Upper lobe of left lung (tissue), 6 donors: Measurements from ENCODE around the gene KCNJ6. TPM values are rescaled to one million over a fixed set of nuclear protein-coding genes. Genes with fewer than 3 reads are reported as not detected.

ENCODE experiments used
- ATAC-seq, 2 donors: fragments of 200-7000 bp; cut with Tn5 transposase; one replicate each; pipeline ENCODE4 v1.9.1; 2022; ENCODE audit warnings: mild to moderate bottlenecking in 2 of 2, moderate library complexity in 2 of 2; ENCODE audit not compliant: low FRiP score in 2 of 2
- DNase-seq, 2 donors: peaks; one replicate each; pipeline ENCODE4 v3.0.0-alpha.2; 2019 to 2020
- H3K27ac ChIP-seq, 4 donors: fragments of 200-600 bp; sonication (generic); one replicate each; pipeline ENCODE4 v1.5.1; 2016 to 2019
- H3K27me3 ChIP-seq, 4 donors: fragments of 200-600 bp; sonication (generic); one replicate each; pipeline ENCODE4 v1.5.1; 2017 to 2019
- H3K36me3 ChIP-seq, 4 donors: fragments of 200-600 bp; sonication (generic); one replicate each; pipeline ENCODE4 v1.5.1; 2016 to 2019
- H3K4me1 ChIP-seq, 4 donors: fragments of 200-600 bp; sonication (generic); one replicate each; pipeline ENCODE4 v1.5.1; 2018 to 2019
- H3K4me3 ChIP-seq, 4 donors: fragments of 200-600 bp; sonication (generic); one replicate each; pipeline ENCODE4 v1.5.1; 2017 to 2019; ENCODE audit warnings: mild to moderate bottlenecking in 2 of 4, moderate library complexity in 1 of 4
- H3K9me3 ChIP-seq, 4 donors: fragments of 200-600 bp; sonication (generic); one replicate each; pipeline ENCODE4 v1.5.1; 2018 to 2019
- CTCF ChIP-seq, 6 experiments: fragments of 450-650 bp in 4 of 6; fragments of 200-600 bp in 2 of 6; sonication (generic) in 2 of 6; IDR thresholded peaks; one replicate each; pipeline ENCODE4 v1.5.1; 2016 to 2019; ENCODE audit warnings: antibody characterized with exemption in 6 of 6
- EP300 ChIP-seq, 4 donors: sonication (generic); formaldehyde crosslinking; IDR thresholded peaks; one replicate each; pipeline ENCODE4 v1.5.1; 2017; ENCODE audit warnings: antibody characterized with exemption in 4 of 4, control low read depth in 2 of 4
- POLR2A ChIP-seq, 4 donors: fragments of 450-650 bp; IDR thresholded peaks; one replicate each; pipeline ENCODE4 v1.5.1; 2016 to 2017; ENCODE audit warnings: antibody characterized with exemption in 4 of 4, mild to moderate bottlenecking in 2 of 4
- POLR2AphosphoS5 ChIP-seq, 2 donors: sonication (generic); formaldehyde crosslinking; IDR thresholded peaks; one replicate each; pipeline ENCODE4 v1.5.1; 2017; ENCODE audit warnings: antibody characterized with exemption in 2 of 2
- WGBS, 2 donors: methylation state at CpG; one replicate each; pipeline ENCODE4 v1.1.5; 2017 to 2018; 5-methylcytosine and 5-hydroxymethylcytosine counted together
- total RNA-seq, 6 donors: library from RNA; depleted of rRNA in 4 of 6; stranded (reverse); fragments of >200 nt in 4 of 6; gene quantifications; one replicate each; pipeline versions ENCODE4 v1.1.0 to v1.2.1, GENCODE V29; 2016 to 2021
- donor health status: DM: no; HTN: no; CAD: no; lungs with moderate emphysema.
- donor health status: DM: no; HTN: yes; CAD: no; lungs with severe emphysema.

The KCNJ6 gene
- total RNA-seq, 6 donors from 2014 or later = 0.06 to 0.15 TPM; not detected in 4

- Histone ChIP-seq H3K27ac (peak overlapping the region in 1 of 4 donors; percentile 27), H3K27me3 (no peaks in the 10 kb centered on the region), H3K4me3 (no peak overlapping the region), H3K9me3 (no peaks in the 10 kb centered on the region), H3K36me3 (no peaks in the 10 kb centered on the region), H3K4me1 (peaks cover 0 to 14% (median 7%) of the 10 kb centered on the region in 4 donors)
- DNase-seq (no peak), ATAC-seq (no peak)
- TF ChIP-seq POLR2AphosphoS5 (IDR thresholded peaks at IDR 0.05) = no peak
- no peak for TF ChIP-seq POLR2A (IDR thresholded peaks at IDR 0.05)
- no peak for TF ChIP-seq EP300 (IDR thresholded peaks at IDR 0.05)
- no peak for TF ChIP-seq CTCF (IDR thresholded peaks at IDR 0.05)
- 34 to 48% methylated on average over 15 to 23 of the region's 24 CpGs for WGBS, 2 donors
Observed at GRCh38 chr21:37710546-37711285, 205.5 kb downstream of the KCNJ6 start.

GRCh38 chr21:37704751-37705150, 211.5 kb downstream of the KCNJ6 start:
- H3K27me3 ChIP-seq = no peaks in the 10 kb centered on the region
- TF ChIP-seq CTCF (IDR thresholded peaks at IDR 0.05) = no peak
- TF ChIP-seq POLR2AphosphoS5 (IDR thresholded peaks at IDR 0.05) = no peak
- no peak for TF ChIP-seq POLR2A (IDR thresholded peaks at IDR 0.05)
- TF ChIP-seq EP300 (IDR thresholded peaks at IDR 0.05) = no peak
- ATAC-seq (no peak), DNase-seq (no peak)
- H3K4me3 ChIP-seq = no peak overlapping the region
- WGBS, 2 donors = 72 to 79% methylated on average over 2 of the region's 2 CpGs
- no peak overlapping the region for H3K27ac ChIP-seq
- no peaks in the 10 kb centered on the region for H3K4me1 ChIP-seq
- no peaks in the 10 kb centered on the region for H3K9me3 ChIP-seq
- H3K36me3 ChIP-seq = no peaks in the 10 kb centered on the region

DNA sequence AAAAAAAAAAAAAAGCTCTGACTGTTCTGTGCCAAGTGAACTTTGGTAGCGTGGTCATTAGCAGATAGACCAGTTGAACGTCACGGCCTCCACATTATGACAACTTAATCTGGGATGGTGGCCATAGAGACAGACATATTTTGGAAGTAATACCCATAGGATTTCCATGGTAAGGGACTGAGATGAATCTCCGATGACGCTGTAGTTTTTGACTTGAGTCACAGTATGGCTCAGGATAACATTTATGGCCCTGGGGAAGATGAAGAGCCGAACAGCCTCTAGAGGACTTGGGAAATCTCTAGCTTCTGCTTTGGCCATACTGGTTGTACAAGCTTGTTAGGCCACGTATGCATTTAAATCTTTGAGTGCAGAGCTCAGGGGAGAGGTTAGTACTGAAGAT, 214.0 kb downstream of the KCNJ6 start:
- no peaks in the 10 kb centered on the region for H3K27me3 ChIP-seq
- no peak overlapping the region for H3K4me3 ChIP-seq
- TF ChIP-seq CTCF (IDR thresholded peaks at IDR 0.05) (no peak), EP300 (IDR thresholded peaks at IDR 0.05) (no peak), POLR2AphosphoS5 (IDR thresholded peaks at IDR 0.05) (no peak), POLR2A (IDR thresholded peaks at IDR 0.05) (no peak)
- no peaks in the 10 kb centered on the region for H3K4me1 ChIP-seq
- DNase-seq = no peak
- no peaks in the 10 kb centered on the region for H3K9me3 ChIP-seq
- no peak for ATAC-seq
- H3K36me3 ChIP-seq = no peaks in the 10 kb centered on the region
- 94% methylated on average over 7 of the region's 7 CpGs for WGBS, 2 donors
- H3K27ac ChIP-seq = no peak overlapping the region

- no peak overlapping the region for H3K27ac ChIP-seq
- no peaks in the 10 kb centered on the region for H3K4me1 ChIP-seq
- ATAC-seq = peak; percentile 82 to 85
- 36 to 40% methylated on average over 6 of the region's 6 CpGs for WGBS, 2 donors
- H3K36me3 ChIP-seq = no peaks in the 10 kb centered on the region
- no peak for DNase-seq
- H3K27me3 ChIP-seq = no peaks in the 10 kb centered on the region
- H3K9me3 ChIP-seq = no peaks in the 10 kb centered on the region
- H3K4me3 ChIP-seq = no peak overlapping the region
- TF ChIP-seq CTCF (IDR thresholded peaks at IDR 0.05) (peak; percentile 40 to 68 (median 54)), POLR2A (IDR thresholded peaks at IDR 0.05) (no peak)
Observed at GRCh38 chr21:37700641-37701202, 215.5 kb downstream of the KCNJ6 start.
